C4-2B (cell line): ENCODE data around the gene LENG9.

Experiments
- ZFX ChIP-seq: fragments of 450-650 bp; IDR thresholded peaks from 2 replicates; pipeline ENCODE4 v1.6.1; 2017
- TF ChIP-seq, protein P1 (sequence below): fragments of 450-650 bp; conservative IDR thresholded peaks from 2 replicates; pipeline ENCODE4 v1.5.1; 2017; ENCODE audit warnings: mild to moderate bottlenecking

- TF ChIP-seq, protein P1, sequence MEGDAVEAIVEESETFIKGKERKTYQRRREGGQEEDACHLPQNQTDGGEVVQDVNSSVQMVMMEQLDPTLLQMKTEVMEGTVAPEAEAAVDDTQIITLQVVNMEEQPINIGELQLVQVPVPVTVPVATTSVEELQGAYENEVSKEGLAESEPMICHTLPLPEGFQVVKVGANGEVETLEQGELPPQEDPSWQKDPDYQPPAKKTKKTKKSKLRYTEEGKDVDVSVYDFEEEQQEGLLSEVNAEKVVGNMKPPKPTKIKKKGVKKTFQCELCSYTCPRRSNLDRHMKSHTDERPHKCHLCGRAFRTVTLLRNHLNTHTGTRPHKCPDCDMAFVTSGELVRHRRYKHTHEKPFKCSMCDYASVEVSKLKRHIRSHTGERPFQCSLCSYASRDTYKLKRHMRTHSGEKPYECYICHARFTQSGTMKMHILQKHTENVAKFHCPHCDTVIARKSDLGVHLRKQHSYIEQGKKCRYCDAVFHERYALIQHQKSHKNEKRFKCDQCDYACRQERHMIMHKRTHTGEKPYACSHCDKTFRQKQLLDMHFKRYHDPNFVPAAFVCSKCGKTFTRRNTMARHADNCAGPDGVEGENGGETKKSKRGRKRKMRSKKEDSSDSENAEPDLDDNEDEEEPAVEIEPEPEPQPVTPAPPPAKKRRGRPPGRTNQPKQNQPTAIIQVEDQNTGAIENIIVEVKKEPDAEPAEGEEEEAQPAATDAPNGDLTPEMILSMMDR: no peak
- TF ChIP-seq ZFX: no peak
Measured at GRCh38 chr19:54493967-54494585, 30.5 kb upstream of the LENG9 start.
